Tibial artery (tissue), 4 donors: ENCODE measurements around the gene PLEKHJ1.

Source experiments
- DNase-seq, 2 donors: peaks; one replicate each; pipeline ENCODE4 v3.0.0-alpha.2; 2019
- H3K27ac ChIP-seq, 2 donors: fragments of 200-600 bp; sonication (generic) in 1 of 2; 1 replicate in 1 of 2; 2 replicates in 1 of 2; pipeline ENCODE4 v1.5.1; 2018 to 2019; ENCODE audit warnings: mild to moderate bottlenecking in 1 of 2
- H3K27me3 ChIP-seq, 2 donors: fragments of 200-600 bp; sonication (generic) in 1 of 2; one replicate each; pipeline versions ENCODE4 v1.5.1 to v1.6.0; 2016 to 2019
- H3K36me3 ChIP-seq, 3 donors: fragments of 200-600 bp; sonication (generic) in 2 of 3; one replicate each; pipeline ENCODE4 v1.5.1; 2016 to 2019; ENCODE audit warnings: mild to moderate bottlenecking in 2 of 3
- H3K4me1 ChIP-seq, 4 donors: fragments of 200-600 bp; sonication (generic) in 2 of 4; 1 replicate in 3 of 4; 2 replicates in 1 of 4; pipeline ENCODE4 v1.5.1; 2016 to 2019
- H3K4me3 ChIP-seq, 2 donors: fragments of 200-600 bp; sonication (generic) in 1 of 2; 1 replicate in 1 of 2; 2 replicates in 1 of 2; pipeline ENCODE4 v1.5.1; 2018 to 2019; ENCODE audit warnings: mild to moderate bottlenecking in 2 of 2
- H3K9me3 ChIP-seq, 3 donors: fragments of 200-600 bp; sonication (generic) in 1 of 3; one replicate each; pipeline ENCODE4 v1.5.1; 2016 to 2019
- CTCF ChIP-seq, 2 experiments: fragments of 200-600 bp in 1 of 2; fragments of 450-650 bp in 1 of 2; IDR thresholded peaks; one replicate each; pipeline ENCODE4 v1.5.1; 2017 to 2019; ENCODE audit warnings: antibody characterized with exemption in 2 of 2, mild to moderate bottlenecking in 1 of 2, moderate library complexity in 1 of 2
- intact Hi-C: fragments of 100-400 bp; cut with DNase I; formaldehyde crosslinking; loops from one replicate; pipeline ENCODE4 v1.15.0; 2023; ENCODE audit warnings: low total_unique reads

PLEKHJ1 gene

GRCh38 chr19:2188708-2189385 is 47.3 kb downstream of the PLEKHJ1 start:
- Histone ChIP-seq H3K27ac (no peak overlapping the region), H3K27me3 (no peaks in the 10 kb centered on the region), H3K9me3 (no peaks in the 10 kb centered on the region), H3K4me3 (no peak overlapping the region), H3K36me3 (peaks cover 12 to 54% (median 32%) of the 10 kb centered on the region in 3 donors), H3K4me1 (peaks cover 7 to 49% (median 35%) of the 10 kb centered on the region in 4 donors)
- DNase-seq, result no peak
- intact Hi-C loops, result no loop called here
- no peak for TF ChIP-seq CTCF (IDR thresholded peaks at IDR 0.05)

- intact Hi-C loops, result no loop called here
- H3K27me3 ChIP-seq, result no peaks in the 10 kb centered on the region
- TF ChIP-seq CTCF (IDR thresholded peaks at IDR 0.05), result no peak
- H3K4me1 ChIP-seq, result peaks cover 7 to 59% (median 42%) of the 10 kb centered on the region in 4 donors
- peak overlapping the region; percentile 85 to 89 for H3K27ac ChIP-seq
- DNase-seq, result no peak
- no peaks in the 10 kb centered on the region for H3K9me3 ChIP-seq
- peaks cover 12 to 44% (median 27%) of the 10 kb centered on the region in 3 donors for H3K36me3 ChIP-seq
- H3K4me3 ChIP-seq, result no peak overlapping the region
Measured at GRCh38 chr19:2187159-2187558, 49.0 kb downstream of the PLEKHJ1 start.

- no peaks in the 10 kb centered on the region for H3K9me3 ChIP-seq
- H3K27ac ChIP-seq, result peak overlapping the region; percentile 85 to 89
- H3K4me1 ChIP-seq, result peaks cover 7 to 59% (median 45%) of the 10 kb centered on the region in 4 donors
- DNase-seq, result peak; percentile 91 to 96
- peak overlapping the region; percentile 30 to 36 for H3K4me3 ChIP-seq
- TF ChIP-seq CTCF (IDR thresholded peaks at IDR 0.05), result no peak
- peaks cover 3 to 44% (median 18%) of the 10 kb centered on the region in 3 donors for H3K36me3 ChIP-seq
- intact Hi-C loops, result no loop called here
- H3K27me3 ChIP-seq, result no peaks in the 10 kb centered on the region
Measured at GRCh38 chr19:2186071-2186846, 49.9 kb downstream of the PLEKHJ1 start.

- peaks cover 7 to 59% (median 45%) of the 10 kb centered on the region in 4 donors for H3K4me1 ChIP-seq
- no peak for TF ChIP-seq CTCF (IDR thresholded peaks at IDR 0.05)
- no peak for DNase-seq
- H3K36me3 ChIP-seq, result peaks cover 0 to 44% (median 18%) of the 10 kb centered on the region in 3 donors
- H3K27me3 ChIP-seq, result no peaks in the 10 kb centered on the region
- peak overlapping the region; percentile 30 to 36 for H3K4me3 ChIP-seq
- H3K27ac ChIP-seq, result peak overlapping the region; percentile 85 to 89
- H3K9me3 ChIP-seq, result no peaks in the 10 kb centered on the region
- intact Hi-C loops, result no loop called here
Measured at GRCh38 chr19:2185734-2186070, 50.4 kb downstream of the PLEKHJ1 start.

- peaks cover 0 to 34% (median 9%) of the 10 kb centered on the region in 3 donors for H3K36me3 ChIP-seq
- peaks cover 7 to 58% (median 45%) of the 10 kb centered on the region in 4 donors for H3K4me1 ChIP-seq
- TF ChIP-seq CTCF (IDR thresholded peaks at IDR 0.05), result no peak
- intact Hi-C loops, result no loop called here
- no peak for DNase-seq
- H3K9me3 ChIP-seq, result no peaks in the 10 kb centered on the region
- no peak overlapping the region for H3K4me3 ChIP-seq
- H3K27me3 ChIP-seq, result no peaks in the 10 kb centered on the region
- H3K27ac ChIP-seq, result peak overlapping the region in 1 of 2 donors; percentile 89
Measured at GRCh38 chr19:2184422-2184975, 51.6 kb downstream of the PLEKHJ1 start.
